Measurements from ENCODE around the gene TMEM61.

GRCh38 chr1:54987427-54987826 is 7.0 kb downstream of the TMEM61 start:
- TF ChIP-seq, protein P1, sequence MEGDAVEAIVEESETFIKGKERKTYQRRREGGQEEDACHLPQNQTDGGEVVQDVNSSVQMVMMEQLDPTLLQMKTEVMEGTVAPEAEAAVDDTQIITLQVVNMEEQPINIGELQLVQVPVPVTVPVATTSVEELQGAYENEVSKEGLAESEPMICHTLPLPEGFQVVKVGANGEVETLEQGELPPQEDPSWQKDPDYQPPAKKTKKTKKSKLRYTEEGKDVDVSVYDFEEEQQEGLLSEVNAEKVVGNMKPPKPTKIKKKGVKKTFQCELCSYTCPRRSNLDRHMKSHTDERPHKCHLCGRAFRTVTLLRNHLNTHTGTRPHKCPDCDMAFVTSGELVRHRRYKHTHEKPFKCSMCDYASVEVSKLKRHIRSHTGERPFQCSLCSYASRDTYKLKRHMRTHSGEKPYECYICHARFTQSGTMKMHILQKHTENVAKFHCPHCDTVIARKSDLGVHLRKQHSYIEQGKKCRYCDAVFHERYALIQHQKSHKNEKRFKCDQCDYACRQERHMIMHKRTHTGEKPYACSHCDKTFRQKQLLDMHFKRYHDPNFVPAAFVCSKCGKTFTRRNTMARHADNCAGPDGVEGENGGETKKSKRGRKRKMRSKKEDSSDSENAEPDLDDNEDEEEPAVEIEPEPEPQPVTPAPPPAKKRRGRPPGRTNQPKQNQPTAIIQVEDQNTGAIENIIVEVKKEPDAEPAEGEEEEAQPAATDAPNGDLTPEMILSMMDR (IDR thresholded peaks at IDR 0.05): no peak
- no peak for TF ChIP-seq POLR2AphosphoS5 (IDR thresholded peaks at IDR 0.05)

All from breast epithelium (tissue), 3 donors.